ENCODE results near the gene C10orf67. TPM values are rescaled to one million over a fixed set of nuclear protein-coding genes. Genes with fewer than 3 reads are reported as not detected.

The C10orf67 gene
- total RNA-seq, 1 experiment from 2014 or later: 0.15 TPM

DNA sequence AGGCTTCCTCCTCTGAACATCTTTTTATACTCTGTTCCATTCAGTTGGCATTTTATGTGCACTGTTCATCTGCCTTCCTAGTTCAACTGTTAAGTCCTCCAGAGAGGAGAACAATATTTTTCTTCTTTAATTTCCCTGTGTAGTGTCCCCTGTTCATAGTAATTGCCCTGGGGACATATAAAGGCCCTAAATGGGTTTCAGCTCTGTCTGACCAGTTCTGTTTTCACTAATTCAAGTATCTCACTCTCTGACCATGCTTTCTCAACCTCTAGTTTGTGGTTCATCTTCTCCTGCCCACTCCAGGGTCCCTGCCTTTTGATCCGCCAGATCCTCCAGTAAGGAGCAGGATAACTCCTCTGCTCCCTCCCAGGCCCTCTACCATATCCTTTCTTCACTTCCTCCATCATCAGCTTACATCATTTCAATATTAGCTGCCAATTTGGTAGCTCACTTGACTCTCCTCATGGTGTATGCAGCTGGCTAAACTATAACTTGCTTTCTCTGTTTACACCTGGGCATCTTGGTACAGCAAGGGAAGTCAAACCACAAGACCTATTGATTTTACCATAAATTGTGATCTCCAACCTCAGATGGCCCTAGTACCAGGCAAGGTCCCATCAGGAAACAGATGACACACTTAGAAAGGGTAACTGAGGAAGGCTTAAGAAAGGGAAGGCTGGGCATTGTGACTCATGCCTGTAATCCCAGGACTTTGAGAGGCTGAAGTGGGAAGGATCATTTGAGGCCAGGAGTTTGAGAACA is 17.7 kb upstream of the C10orf67 start:
- Histone ChIP-seq H3K27ac (ENCODE audit: low read length) (no peak overlapping the region), H3K9ac (ENCODE audit: low read length) (no peak overlapping the region), H3K4me1 (ENCODE audit: insufficient read depth, low read length) (no peaks in the 10 kb centered on the region), H3K9me3 (ENCODE audit: low read length) (no peaks in the 10 kb centered on the region), H3K79me2 (ENCODE audit: low read length) (no peaks in the 10 kb centered on the region), H3K9me2 (replicated peaks; ENCODE audit: low read length) (no peaks in the 10 kb centered on the region), H3K36me3 (ENCODE audit: low read depth, low read length) (no peaks in the 10 kb centered on the region), H3F3A (ENCODE audit: low read length, unreplicated experiment) (no peaks in the 10 kb centered on the region), H3K4me3 (ENCODE audit: low read length) (no peak overlapping the region), H4K20me1 (ENCODE audit: low read length) (no peaks in the 10 kb centered on the region), H3K4me2 (ENCODE audit: low read length) (no peak overlapping the region), H2AFZ (ENCODE audit: low read length) (no peak overlapping the region), H3K27me3 (ENCODE audit: low read length) (no peaks in the 10 kb centered on the region)
- ChIA-PET POLR2A (ENCODE audit: unreplicated experiment) (no interaction called here), CTCF (no interaction called here)
- intact Hi-C loops (cut with micrococcal nuclease): no loop called here
- no TSS peak for BruUV-seq (replicated peaks)
- no peak for ATAC-seq
- DNase-seq: no peak
- TF ChIP-seq, protein P1, sequence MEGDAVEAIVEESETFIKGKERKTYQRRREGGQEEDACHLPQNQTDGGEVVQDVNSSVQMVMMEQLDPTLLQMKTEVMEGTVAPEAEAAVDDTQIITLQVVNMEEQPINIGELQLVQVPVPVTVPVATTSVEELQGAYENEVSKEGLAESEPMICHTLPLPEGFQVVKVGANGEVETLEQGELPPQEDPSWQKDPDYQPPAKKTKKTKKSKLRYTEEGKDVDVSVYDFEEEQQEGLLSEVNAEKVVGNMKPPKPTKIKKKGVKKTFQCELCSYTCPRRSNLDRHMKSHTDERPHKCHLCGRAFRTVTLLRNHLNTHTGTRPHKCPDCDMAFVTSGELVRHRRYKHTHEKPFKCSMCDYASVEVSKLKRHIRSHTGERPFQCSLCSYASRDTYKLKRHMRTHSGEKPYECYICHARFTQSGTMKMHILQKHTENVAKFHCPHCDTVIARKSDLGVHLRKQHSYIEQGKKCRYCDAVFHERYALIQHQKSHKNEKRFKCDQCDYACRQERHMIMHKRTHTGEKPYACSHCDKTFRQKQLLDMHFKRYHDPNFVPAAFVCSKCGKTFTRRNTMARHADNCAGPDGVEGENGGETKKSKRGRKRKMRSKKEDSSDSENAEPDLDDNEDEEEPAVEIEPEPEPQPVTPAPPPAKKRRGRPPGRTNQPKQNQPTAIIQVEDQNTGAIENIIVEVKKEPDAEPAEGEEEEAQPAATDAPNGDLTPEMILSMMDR (conservative IDR thresholded peaks at IDR 0.05; ENCODE audit: low read depth, low read length): no peak
- TF ChIP-seq EZH2 (IDR thresholded peaks at IDR 0.05; ENCODE audit: low read length, unreplicated experiment) (no peak), EZH2phosphoT487 (IDR thresholded peaks at IDR 0.05; ENCODE audit: borderline replicate concordance, low read length) (no peak)

DNA sequence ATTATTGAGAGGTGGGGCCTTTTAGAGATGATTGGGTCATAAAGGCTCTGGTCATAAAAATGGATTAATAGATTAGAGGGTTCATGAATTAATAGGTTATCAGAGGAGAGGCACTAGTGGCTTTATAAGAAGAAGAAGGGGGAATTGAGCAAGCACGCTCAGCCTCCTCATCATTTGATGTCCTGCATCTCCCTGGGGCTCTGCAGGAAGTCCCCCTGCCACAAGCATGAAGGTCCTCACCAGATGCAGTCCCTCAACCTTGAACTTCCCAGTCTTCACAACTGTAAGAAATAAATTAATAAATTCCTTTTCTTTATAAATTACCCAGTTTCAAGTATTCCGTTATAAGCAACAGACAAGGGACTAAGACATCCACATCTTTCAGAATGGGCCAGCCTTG is 17.1 kb upstream of the C10orf67 start:
- ATAC-seq: no peak
- no peaks in the 10 kb centered on the region for H3K9me2 ChIP-seq (replicated peaks; ENCODE audit: low read length)
- no peak for DNase-seq
- intact Hi-C loops (cut with micrococcal nuclease): no loop called here
- no peaks in the 10 kb centered on the region for H3K79me2 ChIP-seq (ENCODE audit: low read length)
- H4K20me1 ChIP-seq (ENCODE audit: low read length): no peaks in the 10 kb centered on the region
- no peaks in the 10 kb centered on the region for H3K9me3 ChIP-seq (ENCODE audit: low read length)
- no peaks in the 10 kb centered on the region for H3K4me1 ChIP-seq (ENCODE audit: insufficient read depth, low read length)
- H2AFZ ChIP-seq (ENCODE audit: low read length): no peak overlapping the region
- ChIA-PET CTCF (no interaction called here), POLR2A (ENCODE audit: unreplicated experiment) (no interaction called here)
- no peaks in the 10 kb centered on the region for H3K27me3 ChIP-seq (ENCODE audit: low read length)
- no TSS peak for BruUV-seq (replicated peaks)
- H3K9ac ChIP-seq (ENCODE audit: low read length): no peak overlapping the region
- no peak overlapping the region for H3K4me3 ChIP-seq (ENCODE audit: low read length)
- H3K36me3 ChIP-seq (ENCODE audit: low read depth, low read length): no peaks in the 10 kb centered on the region
- H3K27ac ChIP-seq (ENCODE audit: low read length): no peak overlapping the region
- no peaks in the 10 kb centered on the region for H3F3A ChIP-seq (ENCODE audit: low read length, unreplicated experiment)
- TF ChIP-seq, protein P1 (conservative IDR thresholded peaks at IDR 0.05; ENCODE audit: low read depth, low read length): no peak
- no peak for TF ChIP-seq EZH2phosphoT487 (IDR thresholded peaks at IDR 0.05; ENCODE audit: borderline replicate concordance, low read length)
- no peak for TF ChIP-seq EZH2 (IDR thresholded peaks at IDR 0.05; ENCODE audit: low read length, unreplicated experiment)
- H3K4me2 ChIP-seq (ENCODE audit: low read length): no peak overlapping the region

DNA sequence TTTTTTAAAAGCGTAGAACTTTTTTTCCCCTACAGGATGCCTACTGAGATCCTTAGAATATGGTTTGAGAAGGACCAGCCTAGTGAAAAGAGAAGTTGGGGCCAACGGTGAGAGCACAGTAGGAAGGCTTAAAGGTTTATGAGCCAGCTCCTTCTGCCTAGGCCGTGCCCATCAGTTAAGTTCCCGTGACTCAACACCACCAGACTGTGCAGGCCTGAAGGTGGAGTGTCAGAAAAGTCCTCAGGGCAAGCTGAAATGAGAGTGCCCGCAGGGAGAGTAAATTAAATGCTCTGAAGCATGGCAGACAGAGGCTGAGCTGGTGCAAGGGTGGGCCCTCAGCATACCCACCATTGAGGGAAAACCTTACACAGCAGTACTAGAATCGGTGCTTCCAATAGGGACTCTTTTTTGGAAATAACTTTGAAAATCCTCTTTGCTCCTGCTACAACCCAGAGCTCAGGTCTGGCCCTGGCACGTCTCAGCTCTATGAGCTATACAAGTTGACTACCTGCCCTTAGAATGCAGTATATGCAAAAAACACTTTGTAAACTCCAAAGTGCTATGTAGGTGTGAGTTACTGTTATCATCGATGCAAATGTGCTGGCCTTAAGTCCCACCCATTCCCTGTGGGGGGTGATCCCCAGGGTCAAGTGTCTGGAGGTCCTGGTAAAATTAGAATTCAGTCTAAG is 15.2 kb upstream of the C10orf67 start:
- TF ChIP-seq EZH2phosphoT487 (IDR thresholded peaks at IDR 0.05; ENCODE audit: borderline replicate concordance, low read length) (no peak), EZH2 (IDR thresholded peaks at IDR 0.05; ENCODE audit: low read length, unreplicated experiment) (no peak)
- TF ChIP-seq, protein P1 (conservative IDR thresholded peaks at IDR 0.05; ENCODE audit: low read depth, low read length): no peak
- intact Hi-C loops (cut with micrococcal nuclease): no loop called here
- Histone ChIP-seq H3K9ac (ENCODE audit: low read length) (no peak overlapping the region), H3K4me3 (ENCODE audit: low read length) (no peak overlapping the region), H3K4me2 (ENCODE audit: low read length) (no peak overlapping the region), H3K79me2 (ENCODE audit: low read length) (no peaks in the 10 kb centered on the region), H3K36me3 (ENCODE audit: low read depth, low read length) (no peaks in the 10 kb centered on the region), H3F3A (ENCODE audit: low read length, unreplicated experiment) (no peaks in the 10 kb centered on the region), H3K9me3 (ENCODE audit: low read length) (no peaks in the 10 kb centered on the region), H3K27ac (ENCODE audit: low read length) (no peak overlapping the region), H3K9me2 (replicated peaks; ENCODE audit: low read length) (no peaks in the 10 kb centered on the region), H3K27me3 (ENCODE audit: low read length) (no peaks in the 10 kb centered on the region), H2AFZ (ENCODE audit: low read length) (no peak overlapping the region), H3K4me1 (ENCODE audit: insufficient read depth, low read length) (no peaks in the 10 kb centered on the region), H4K20me1 (ENCODE audit: low read length) (no peaks in the 10 kb centered on the region)
- ChIA-PET POLR2A (ENCODE audit: unreplicated experiment) (interaction anchor here (0.7 kb wide), 1 partner anchor 94 kb away, joined by 5 read pairs; no protein-coding TSS in a partner anchor), CTCF (no interaction called here)
- ATAC-seq (no peak), DNase-seq (no peak)
- no TSS peak for BruUV-seq (replicated peaks)
